ENCODE results near the gene TSACC.

The TSACC gene

DNA sequence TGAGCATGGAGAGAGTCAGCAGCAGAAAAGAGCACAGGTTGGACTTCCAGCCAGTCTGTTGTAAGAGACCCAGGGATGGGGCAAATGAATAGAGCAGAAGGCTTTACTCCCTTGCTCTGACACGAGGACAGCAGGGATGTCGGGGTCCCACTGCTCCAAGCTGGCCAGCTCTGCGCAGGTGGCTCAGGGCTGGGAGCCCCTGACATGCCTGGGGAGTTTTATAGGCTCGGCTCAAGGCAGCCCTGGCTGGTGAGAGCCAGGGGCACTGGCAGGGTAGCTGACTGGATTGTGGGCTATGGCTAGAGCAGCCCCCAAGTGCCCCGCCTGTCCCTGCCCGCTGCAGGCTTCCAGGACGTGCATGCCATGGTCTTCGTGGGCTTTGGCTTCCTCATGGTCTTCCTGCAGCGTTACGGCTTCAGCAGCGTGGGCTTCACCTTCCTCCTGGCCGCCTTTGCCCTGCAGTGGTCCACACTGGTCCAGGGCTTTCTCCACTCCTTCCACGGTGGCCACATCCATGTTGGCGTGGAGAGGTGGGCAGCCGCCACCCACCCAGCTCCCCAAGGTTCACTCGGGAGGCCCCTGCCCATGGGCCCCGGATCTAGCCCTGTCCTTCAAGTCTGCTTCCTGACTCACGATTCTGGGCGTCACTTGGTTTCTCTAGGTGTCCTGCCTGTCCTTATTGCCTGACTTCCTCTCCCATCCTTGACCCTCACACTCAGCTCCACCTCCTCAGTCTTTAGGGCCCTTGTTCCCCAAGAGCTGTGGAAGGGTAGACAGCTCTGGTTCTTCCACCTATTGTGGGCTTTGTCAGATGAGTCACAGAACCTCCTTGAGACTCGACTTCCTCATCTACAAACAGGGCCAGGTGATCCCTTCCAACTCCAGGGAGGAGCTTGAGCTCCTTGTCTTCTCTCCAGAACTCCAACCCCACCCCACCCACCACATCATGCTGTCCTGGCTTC, 38.9 kb downstream of the TSACC start:
- DNase-seq = no peak

DNA sequence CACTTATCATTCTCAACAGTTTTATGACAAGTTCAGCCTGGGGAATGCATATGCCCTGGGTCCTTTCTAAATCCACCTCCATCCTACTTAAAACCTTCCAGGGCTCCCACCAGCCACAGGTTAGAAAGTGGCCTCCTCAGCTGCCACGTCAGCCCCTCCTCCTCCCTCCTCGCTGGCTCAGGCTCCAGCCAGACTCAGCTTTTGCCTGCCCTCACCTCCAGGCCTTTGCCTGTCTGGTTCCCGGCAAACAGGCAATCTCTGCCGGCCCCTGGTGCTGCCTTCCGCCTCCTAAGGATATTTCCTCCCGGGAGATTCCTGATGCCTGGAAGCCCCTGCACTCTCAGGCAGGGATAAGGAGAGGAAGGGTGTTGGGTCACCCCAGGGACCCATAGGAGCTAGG, 40.2 kb downstream of the TSACC start:
- DNase-seq = no peak

DNA sequence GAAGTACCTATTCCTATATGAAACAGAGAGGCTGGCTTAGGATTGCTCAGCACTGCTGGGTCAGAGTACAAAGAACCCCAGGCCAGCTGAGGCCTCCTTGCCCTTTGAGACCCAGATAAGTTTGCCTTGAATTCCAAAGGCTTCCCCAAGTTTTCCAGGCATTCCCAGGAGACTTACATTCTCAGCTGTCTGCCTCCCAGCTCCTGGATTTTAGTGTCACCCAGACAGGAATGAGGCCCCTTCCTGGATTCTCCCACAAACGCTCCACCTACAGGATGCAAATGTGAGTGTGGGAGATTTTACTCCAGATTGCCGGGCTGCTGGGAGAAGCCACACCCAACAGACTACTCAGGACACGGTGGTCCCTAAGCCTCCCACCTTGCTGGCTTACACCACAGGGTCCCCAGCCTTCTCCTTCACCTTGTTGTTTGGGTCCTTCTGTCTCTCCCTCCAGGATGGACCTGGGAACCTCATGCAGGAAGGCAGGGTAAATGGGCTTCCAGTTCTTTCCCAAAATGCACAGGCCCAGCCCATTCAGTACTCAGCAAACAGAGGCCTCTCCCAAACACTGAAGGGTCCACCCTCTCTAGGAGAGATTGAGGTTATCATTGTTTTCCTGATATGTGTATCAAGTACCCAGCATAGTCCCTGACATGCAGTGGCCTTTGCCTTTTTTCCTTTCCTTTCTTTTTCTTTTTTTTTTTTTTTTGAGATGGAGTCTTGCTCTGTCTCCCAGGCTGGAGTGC, 41.3 kb downstream of the TSACC start:
- DNase-seq = no peak

DNA sequence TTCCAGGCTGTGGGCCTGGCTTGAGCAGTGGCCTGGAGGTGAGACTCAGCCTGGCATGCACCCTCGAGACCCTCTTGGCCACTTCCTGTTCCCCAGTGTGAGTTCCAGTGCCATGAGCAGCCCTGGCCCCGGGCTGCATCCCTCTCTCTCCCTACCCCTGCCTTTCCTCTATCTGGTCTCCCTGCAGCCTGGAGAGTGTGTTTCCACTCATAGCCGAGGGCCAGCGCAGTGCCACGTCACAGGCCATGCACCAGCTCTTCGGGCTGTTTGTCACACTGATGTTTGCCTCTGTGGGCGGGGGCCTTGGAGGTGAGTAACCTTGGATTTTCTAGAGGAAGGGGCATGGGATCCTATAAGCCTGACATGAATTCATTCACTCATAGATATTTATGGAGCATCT, 44.2 kb downstream of the TSACC start:
- no peak for DNase-seq

DNA sequence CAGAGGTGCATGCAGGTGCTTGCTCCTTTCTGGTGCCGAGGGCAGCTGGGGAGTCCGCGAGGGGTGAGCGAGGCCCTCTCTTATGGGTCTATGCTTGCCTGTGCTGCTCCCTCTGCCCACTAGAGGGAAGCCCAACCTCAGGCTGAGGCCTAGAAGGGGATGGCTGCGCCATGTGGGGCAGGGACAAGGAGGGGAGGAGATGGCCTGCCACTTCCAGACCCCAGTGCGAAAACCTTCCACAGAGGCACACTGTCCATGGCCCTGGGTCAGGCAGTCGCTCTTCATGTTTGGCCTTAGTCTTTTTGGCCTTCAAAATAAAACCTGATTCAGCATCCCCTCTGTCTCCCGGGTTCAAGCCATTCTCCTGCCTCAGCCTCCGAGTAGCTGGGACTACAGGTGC, 44.7 kb downstream of the TSACC start:
- DNase-seq = peak; percentile 64

DNA sequence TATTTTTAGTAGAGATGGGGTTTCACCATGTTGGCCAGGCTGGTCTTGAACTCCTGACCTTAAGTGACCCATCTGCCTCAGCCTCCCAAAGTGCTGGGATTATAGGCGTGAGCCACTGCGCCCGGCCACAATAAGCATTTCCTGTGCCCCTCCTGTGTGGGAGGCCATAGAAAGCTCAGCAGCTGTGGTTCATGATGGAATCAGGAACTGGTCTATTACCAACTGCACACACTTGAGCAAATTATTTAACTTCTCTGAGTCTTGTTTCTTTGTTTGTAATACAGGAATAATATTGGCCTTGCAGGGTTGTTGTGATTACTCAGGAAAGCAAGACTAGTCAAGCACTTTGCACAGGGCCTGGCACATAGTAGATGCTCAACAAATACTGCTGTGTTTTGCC, 45.7 kb downstream of the TSACC start:
- no peak for DNase-seq

DNA sequence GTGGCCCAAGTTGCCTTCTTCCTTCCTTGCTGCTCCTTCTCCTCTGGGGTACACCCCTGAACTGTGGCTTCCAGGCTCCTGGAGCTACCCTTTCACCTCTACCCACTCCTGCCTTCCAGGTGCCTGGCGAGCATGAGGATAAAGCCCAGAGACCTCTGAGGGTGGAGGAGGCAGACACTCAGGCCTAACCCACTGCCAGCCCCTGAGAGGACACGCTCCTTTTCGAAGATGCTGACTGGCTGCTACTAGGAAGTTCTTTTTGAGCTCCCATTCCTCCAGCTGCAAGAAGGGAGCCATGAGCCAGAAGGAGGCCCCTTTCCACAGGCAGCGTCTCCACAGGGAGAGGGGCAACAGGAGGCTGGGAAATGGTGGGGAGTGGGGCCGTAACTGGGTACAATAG, 46.3 kb downstream of the TSACC start:
- DNase-seq = no peak

DNA sequence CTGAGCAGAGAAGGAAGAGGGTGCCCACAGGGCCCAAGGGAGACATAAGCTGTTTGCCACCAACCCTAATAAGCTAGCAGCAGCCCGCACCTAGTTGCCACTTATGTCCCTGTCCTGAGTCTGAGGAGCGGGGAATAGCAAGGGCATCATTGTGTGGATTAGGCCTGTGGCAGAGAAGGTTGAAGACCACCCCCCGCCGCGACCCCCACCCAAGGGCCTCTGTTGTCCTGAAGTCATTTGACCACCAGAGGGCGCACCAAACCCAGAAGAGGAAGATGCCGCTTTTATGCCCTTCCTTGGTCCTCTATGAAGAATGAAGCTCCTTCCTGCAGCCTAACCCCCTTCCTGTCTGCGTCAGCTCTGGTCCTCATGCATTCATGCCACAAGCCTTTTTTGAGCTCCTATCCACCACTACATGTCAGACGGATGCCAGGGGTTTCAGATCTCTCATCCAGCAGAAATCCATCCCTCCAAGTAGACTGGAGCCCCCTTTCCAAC, 47.3 kb downstream of the TSACC start:
- peak; percentile 74 for DNase-seq

DNA sequence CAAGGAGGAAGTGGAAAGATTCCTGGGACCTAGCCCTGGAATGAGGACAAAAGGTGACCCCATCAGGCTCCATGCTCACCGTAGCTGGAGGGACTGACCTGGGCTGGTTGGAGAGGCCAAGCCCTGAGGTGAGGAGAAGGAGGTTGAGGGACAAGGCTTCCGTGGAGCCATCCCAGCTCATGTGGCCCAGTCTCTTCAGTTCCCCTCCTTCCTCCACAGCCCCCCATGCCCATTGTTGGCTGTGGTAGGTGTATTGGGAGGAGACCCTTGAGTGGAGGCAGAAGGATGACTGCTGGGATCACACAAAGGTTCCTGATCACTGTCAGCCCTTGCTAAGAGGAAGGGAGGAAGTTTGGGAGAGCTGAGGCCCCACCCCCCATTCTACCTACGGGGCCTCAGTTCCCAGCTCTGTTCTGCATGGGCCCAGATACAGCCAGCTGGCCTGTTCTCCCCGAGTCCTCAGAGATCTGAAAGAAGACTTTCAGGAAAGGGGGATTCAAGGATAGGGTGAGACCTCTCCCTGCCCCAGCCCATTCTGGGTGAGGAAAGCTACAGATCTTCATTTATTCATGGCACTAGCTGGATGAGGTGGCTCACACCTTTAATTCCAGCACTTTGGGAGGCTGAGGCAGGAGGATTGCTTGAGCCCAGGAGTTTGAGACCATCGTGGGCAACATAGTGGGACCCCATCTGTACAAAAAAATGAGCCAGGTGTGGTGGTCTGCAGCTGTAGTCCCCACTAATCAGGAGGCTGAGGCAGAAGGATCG, 48.0 kb downstream of the TSACC start:
- no peak for DNase-seq

DNA sequence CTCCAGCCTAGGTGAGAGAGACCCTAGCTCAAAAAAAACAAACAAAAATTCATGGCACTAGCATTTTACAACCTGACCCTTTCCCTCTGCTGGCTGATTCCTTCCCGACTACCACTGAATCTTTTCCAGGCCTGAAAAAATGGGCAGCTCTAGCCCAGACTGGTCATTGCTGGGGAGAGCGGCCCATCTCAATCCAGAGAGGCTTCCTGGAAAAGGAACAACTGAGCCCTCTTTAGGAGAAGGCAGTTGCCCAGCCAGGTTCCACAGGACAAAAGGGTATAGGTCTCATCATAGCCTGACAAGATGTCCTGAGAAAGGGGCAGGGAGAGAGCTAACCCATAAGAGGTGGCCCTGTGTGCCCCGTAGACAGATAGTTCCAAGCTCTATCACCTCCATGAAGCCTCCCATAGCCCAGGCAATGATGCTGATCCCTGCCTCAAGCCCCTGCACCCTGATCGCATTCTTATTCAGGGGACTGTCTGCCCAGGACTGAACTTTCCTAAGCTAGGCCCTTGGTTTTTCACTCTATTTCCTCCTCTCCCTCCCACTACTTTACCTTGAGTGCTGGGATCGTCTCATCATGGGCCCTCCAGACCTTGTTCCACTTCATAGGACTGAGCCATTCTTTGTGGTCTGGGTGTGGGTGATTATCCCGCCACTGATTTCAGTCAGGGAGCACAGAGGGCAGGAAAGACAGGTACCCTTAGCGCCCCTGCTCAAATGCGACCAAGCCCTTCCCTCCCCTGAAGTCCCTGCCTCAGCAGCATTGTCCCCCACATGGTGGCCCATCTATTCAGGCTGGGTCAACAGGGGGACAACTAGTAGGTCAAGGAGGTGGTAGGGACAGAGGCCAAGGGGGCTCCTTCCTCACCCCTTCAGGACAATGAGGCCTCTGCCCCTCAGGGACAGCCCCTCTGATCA, 48.9 kb downstream of the TSACC start:
- DNase-seq = no peak

DNA sequence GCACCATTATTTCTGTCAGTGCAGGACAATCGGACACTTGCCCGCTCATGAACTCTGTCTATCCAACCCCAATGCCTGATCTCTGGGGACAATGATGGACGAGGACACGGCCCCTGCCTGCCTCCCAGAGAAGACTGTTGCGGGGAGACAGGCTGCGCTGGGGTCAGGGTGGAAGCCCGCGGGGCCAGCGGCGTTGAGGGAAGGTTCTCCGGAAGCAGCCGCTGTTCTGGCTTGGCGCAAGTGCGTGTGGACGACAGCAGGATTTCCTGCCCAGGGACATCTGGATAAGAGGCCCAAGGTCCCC, 49.5 kb downstream of the TSACC start:
- DNase-seq = no peak

DNA sequence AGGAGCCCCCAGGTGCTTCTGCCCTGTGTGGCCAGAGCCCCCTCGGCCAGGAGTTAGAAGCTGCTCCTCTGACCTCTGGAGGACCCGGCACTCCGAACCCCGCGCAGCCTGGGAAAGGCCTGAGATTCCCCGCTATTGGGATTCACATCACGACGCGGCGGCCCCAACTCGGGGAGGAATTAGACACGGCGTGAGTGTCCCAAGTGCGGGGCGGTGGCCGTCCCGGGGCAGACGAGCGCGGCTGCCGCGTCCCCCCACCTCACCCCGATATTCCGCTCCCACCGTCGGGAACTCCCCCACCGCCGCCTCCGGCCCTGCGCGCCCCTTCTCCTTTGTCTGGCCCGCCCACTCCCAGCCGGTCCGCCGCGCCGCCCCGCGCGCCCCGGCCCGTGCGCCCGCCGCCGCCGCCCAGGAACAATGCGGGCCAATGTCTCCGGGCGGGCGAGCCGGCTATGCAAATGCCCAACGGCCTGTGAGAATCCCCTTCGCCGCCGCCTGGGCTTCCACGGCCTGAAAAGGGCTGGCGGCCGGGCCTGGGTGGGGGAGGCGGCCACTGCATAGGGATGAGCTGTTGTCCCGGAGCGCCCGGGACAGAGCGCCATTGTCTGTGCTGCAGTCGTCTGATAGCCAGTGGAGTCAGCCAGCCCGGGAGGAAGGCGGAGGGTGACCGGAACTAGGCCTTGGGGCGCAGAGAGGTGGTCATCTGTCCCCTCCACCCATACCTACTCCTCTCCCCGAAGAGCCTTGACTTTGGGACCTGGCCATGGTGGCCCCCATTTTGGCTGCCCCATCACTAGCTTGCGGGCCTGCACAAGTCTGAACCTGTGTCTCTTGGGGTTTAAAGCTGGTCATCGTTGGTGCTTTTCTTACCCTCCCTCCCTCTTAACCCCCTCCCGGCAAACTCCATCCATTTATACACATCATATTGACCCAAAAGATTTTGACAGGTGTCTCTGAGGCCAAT, 50.1 kb downstream of the TSACC start:
- no peak for DNase-seq

DNA sequence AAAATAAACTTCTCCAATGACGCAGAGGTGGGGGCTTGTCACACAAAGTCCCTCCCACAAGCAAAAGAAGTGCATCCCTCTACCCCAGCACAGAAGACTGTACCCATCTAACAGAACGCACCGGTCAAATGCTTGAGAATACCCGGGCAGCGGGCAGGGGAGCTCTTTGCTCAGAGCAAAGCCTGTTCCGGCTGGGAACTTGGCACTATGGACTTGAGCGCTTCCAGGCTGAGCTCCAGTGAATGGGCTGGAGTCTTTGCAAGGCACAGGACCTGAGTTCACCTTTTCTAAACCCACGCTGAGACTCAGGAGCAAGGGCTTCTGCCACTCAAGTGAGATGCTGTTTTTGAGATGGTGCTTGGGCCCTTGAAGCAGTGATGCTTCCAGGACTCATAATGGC, 51.0 kb downstream of the TSACC start:
- no peak for DNase-seq

DNA sequence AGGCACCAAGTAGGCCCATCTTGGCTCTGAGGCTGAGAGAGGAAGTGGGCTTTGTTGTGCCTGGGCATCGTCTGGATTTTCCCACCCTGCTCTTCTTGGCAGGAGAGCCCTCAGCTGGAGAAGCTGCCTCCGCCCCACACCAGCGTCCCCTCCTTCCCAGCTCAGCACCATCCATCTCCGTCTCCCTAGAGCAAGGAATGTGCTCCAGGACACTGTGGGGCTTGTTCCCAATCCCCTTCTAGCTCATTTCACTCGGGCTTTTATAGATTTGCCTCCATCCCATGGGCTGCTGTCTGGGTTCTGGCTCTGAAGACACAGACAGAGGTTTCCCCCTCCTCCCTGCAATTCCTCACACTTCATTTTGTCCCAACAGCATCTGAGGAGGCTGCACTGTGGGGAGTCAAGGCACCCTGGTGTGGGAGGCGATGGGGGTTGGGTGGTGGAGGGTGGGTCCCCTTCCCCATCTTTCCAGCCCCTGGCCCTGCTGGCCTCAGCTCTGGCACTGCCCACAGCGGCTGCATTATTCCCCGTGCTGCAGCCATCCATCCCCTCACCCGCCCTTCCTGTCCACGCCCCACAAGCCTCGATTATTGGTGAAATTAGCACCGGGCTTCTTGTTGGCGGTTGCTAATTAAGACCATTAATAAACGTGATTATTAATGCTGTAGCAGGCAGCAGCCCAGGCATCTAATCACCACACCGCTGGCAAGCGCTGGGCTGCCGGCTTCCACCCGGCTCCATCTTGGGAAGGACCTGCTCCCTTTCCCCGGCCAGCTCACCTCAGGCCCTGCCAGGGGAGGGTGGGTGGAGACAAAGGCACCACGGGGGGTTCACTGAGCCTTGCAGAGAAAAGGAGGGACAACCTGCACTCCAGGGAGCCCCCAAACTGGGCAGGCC, 52.4 kb downstream of the TSACC start:
- DNase-seq = no peak

DNA sequence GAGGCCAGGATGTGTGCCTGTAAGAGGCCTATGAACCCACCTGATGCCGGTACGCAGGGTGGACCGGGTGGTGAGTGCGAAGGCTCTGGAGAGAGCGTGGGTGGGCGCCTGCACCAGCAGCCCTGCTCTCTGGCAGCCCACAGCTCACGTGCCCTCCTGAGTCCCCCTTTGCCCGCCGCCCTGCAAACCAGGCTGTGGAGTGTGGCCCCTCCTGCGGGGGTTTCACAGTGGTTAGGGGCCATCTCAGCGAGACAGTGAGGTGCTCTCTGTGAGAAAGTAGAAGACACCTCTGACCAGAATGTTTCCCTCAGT, 53.0 kb downstream of the TSACC start:
- DNase-seq = no peak

DNA sequence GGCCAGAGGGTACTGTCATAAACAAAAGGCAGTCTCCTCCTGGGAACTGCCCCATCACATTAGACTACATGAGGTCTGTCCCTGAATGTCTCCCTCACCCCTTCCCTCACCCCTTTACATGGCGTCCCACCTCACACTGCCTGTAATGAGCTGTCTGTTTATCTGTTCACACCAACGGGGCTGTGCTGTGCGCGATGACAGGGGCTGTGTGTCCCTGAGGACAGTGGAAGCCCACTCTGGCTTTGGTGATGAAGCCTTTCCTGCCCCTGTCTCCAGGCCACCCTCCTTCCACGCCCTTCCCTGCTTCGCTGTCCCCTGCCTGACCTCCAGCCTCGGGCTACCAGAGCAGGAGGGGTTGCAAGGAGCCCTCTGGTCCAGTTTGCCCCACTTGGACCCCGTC, 53.4 kb downstream of the TSACC start:
- DNase-seq = no peak

DNA sequence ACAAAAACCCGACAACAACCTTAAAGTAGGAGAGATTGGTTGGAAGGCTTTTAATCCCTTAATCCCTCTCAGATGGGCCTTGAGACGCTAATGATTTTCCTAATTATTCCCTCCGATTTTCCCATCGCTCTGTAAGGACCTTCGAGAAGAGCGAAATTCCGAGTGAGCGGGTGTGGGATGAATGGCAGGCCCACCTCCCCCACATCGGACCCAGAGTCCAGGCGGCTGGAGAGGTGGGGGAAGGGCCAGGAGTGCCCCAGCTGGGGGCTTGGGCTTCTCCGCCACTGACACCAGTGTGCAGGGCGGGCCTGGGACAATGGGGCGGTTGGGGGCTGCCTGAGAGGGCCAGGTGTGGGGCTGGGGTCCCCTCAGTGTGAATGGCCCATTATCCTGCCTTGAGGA, 54.1 kb downstream of the TSACC start:
- no peak for DNase-seq

DNA sequence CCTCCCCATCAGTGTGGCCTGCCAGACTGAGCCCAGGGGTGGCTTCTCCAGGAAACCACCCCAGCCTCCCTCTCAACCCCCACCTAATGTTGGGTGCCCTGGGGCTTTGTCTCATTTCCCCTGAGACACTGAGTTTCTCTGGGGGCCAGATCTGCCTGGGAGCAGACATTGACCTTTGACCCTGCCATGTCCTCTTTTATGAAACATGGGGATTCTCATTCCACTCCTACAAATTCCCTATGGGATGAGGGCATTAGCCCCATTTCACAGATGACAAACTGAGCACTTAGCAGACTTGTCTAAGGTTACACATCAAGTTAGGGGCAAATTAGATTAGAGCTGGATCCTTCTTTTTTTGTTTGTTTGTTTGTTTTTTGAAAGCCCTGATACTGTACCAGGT, 54.8 kb downstream of the TSACC start:
- no peak for DNase-seq

DNA sequence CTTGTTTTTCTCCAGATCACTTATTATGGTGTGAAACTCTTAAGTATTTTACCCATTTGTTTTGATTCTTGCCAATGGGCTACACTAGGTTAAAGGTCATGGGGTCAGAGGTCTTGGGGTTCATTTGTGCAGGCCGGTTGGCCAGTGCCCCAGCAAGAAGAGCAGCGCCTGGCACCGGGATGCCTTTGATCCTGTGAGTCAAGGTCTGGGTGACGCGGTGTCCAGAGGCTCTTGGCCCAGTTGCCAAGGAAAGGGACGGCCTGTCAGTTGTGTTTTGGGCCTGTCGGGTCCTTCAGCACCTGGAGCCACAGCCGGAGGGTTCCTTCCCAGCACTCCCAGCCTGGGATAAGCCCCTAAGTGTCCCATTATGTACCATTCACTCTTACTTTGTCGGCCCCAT, 55.8 kb downstream of the TSACC start:
- DNase-seq = no peak

DNA sequence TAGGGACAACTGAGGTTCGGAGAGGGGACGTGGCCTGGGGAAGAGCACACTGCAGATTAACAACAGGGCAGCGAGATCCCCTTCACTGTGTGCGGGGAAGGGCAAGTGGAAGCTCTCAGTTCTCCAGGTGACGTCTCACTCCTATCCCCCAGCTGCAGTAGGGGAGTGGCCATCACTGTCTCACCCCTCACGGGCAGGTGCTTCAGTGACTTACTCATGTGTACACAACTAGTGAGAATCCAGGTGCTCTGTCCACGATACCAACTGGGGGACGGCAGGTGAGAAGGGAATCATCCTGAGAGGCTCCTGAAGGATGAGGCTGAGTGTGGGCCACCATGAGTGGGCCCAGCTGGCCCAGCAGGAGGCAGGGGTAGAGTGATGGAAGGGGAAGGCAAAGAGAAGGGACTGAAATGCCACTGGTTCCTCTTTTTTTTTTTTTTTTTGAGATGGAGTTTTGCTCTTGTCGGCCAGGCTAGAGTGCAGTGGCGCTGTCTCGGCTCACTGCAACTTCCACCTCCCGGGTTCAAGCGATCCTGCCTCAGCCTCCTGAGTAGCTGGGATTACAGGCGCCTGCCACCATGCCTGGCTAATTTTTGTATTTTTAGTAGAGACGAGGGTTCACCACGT, 56.6 kb downstream of the TSACC start:
- no peak for DNase-seq

Measured in CD4-positive, alpha-beta T cell treated with Interleukin-21 for 1 hour (primary cell).